ENCODE results near the gene ALDH3A2.

GRCh38 chr17:19656851-19657581, 8.5 kb downstream of the ALDH3A2 start:
- TF ChIP-seq EZH2phosphoT487 (IDR thresholded peaks at IDR 0.05; ENCODE audit: insufficient read depth, low read depth) (no peak), EZH2 (IDR thresholded peaks at IDR 0.05; ENCODE audit: insufficient read depth, poor library complexity, severe bottlenecking) (no peak)

Measured in GM23248 (cell line).